Hematopoietic multipotent progenitor cell (in vitro differentiated cells): ENCODE data around the gene SP100. TPM values are rescaled to one million over a fixed set of nuclear protein-coding genes. Genes with fewer than 3 reads are reported as not detected.
"Not testable (repeated sequence)": the region's sequence is repeated elsewhere in the genome, so short reads cannot be mapped to it uniquely, and the experiment has no call there.

Experiments
- DNase-seq, 3 donors: peaks; one replicate each; pipeline ENCODE4 v3.0.0-alpha.2; 2011 to 2015; ENCODE audit warnings: low read depth in 2 of 3, low spot score in 2 of 3
- total RNA-seq: library from RNA; depleted of rRNA; stranded (reverse); fragments of >200 nt; gene quantifications from one replicate; pipeline ENCODE4 v1.2.3, GENCODE V29; 2012

SP100 gene
- 45.8 TPM for total RNA-seq

DNA sequence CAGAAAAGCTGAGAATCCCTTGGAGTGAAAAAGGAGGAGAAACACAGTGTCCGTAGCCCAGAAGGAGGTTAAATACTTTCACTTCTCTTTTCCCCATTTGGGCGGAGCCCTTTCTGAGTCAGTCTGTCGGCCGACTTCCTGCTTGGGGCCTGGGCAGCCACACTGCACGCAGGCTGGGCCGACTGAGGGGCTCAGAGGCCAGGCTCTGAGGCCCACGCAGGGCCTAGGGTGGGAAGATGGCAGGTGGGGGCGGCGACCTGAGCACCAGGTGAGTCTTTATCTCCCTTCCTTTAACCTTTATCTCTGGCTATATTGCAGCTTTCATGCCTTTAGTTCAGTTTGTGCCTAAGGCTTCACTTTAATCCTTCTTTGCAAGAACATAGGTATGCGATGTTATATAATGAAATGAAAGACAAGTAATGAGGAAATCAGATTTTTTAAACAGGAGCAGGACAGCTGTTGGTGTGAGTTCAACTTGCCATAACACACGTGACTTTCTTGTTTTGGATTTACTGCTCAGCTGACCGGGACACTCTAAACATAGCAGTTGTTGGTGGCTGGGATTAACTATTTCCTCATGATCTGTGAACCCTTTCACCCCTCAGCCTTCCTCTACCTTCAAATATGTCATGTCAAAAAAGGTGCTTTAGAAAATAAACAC lies at the start of gene SP100:
SP100 (plus strand) TSS at position 141 of the 661 bp plus-strand sequence; CDS start at position 237, 96 bp downstream.
- DNase-seq: peak; percentile 41 to 89 (median 87)

- DNase-seq: no peak
Observed at GRCh38 chr2:230382108-230382507, 33.9 kb upstream of the SP100 start.

- no peak for DNase-seq
Observed at GRCh38 chr2:230383453-230383852, 32.5 kb upstream of the SP100 start.

GRCh38 chr2:230384986-230385385 lies 31.0 kb upstream of the SP100 start:
- no peak for DNase-seq

GRCh38 chr2:230394301-230394700 lies 21.7 kb upstream of the SP100 start:
- DNase-seq: no peak

DNA sequence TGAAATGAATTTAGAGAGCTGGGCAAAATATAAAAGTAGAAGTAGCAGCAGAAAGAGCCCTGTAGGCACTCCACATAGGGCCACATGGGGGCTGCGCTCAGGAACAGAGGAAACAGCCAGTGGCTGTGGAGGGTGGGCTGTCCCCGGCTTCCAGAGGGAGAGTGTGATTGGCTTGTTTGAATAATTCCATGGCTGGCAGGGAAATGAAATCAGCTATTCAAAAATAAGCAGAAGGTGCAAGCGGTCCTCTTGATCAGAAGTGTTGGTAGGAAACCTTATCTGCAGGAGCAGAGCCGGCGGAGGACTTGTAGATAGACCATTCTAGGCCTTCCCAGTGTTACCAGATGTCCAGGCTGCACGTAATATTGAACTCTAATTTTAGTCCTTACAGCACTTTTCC lies 17.3 kb upstream of the SP100 start:
- not testable (repeated sequence) for DNase-seq

- DNase-seq: no peak
Observed at GRCh38 chr2:230400041-230400440, 16.0 kb upstream of the SP100 start.

DNA sequence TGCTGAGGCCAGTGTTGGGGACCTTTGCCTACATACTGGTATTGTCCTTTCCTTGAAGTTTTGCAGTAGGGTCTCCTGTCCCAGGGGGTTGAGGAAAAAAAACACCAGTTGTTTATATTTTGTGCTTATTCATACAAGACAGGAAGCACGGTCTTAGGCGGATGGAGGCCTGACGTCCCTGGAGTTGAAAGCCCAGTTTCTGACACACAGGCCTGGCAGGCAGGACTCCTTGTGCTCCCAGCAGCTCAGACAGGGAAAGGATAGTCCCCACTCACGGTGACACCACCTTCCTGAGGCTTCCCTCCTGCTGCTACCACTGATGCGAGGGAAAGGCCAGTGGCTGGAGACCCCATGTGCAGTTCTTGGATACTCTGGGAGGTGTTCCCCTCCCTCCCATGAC lies 15.5 kb upstream of the SP100 start:
- DNase-seq: no peak

GRCh38 chr2:230401026-230401425 lies 15.0 kb upstream of the SP100 start:
- not testable (repeated sequence) for DNase-seq

GRCh38 chr2:230403746-230404145 lies 12.3 kb upstream of the SP100 start:
- no peak for DNase-seq

GRCh38 chr2:230405824-230406223 lies 10.2 kb upstream of the SP100 start:
- no peak for DNase-seq

DNA sequence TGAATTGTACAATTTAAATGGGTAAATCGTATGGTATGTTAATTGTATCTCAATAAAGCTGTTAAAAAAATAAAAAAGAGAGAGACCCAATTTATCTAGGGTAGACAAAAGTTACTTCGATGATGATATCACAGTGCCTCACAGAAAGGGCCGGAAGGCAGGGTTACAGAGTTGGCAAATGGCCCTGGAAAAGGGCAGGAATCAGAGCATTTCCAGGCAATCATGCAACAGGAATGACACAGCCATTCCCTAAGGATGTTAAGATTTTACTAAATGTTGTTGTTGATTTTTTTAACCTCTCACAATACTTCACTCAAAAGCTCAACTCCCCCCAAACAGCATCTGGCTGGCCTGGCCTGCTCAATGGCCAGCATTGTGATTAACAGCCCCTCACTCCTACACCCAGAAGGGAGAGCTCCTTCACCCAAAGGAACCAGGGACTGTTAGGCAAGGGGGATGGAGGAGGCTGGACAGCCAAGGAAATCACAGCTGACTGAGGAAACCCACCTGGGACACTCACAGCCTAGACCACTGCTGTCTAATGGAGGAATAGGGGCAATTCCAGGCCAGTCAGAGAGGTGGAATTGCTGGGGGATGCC lies 7.7 kb upstream of the SP100 start:
- no peak for DNase-seq

DNA sequence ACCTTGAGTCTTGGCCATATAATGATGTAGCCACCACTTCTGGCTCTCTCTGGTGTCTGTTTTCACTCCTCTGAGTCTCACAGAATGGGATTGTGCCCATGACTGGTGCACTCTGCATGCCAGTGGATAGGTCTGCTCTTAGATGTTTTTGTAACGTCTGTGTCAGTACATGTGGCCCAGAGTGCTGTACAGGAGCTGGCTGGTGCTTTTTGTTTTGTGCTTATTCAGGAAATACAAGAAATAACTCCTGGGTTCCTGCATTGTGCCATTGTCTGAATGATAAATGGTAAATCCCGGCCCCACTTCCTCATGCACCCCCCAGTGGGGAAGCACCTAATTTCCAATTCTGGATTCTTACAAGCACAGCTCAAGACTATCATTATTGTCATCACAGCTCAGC lies 6.7 kb upstream of the SP100 start:
- not testable (repeated sequence) for DNase-seq

DNA sequence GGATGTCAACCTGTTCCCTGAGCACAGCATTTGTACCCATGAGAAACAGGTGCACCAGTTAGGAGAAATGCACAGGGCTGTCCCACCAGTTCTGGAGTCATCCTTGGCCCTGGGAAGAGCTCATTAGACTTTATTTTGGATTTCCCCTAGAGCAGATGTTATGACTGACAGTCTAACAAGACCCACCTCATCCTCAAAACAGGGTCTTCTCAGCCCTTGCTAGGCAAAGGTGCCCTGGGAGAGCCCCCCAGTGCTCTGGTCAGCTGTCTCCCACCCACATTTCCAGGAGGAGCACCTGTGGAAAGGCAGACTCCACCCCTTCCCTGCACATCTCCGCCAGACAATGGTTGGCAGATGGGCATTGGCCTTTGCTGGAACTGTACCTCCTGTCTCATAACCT lies 5.7 kb upstream of the SP100 start:
- no peak for DNase-seq

- DNase-seq: peak in 2 of 3 donors; percentile 29 to 42
Observed at GRCh38 chr2:230410861-230411569, 5.0 kb upstream of the SP100 start.

DNA sequence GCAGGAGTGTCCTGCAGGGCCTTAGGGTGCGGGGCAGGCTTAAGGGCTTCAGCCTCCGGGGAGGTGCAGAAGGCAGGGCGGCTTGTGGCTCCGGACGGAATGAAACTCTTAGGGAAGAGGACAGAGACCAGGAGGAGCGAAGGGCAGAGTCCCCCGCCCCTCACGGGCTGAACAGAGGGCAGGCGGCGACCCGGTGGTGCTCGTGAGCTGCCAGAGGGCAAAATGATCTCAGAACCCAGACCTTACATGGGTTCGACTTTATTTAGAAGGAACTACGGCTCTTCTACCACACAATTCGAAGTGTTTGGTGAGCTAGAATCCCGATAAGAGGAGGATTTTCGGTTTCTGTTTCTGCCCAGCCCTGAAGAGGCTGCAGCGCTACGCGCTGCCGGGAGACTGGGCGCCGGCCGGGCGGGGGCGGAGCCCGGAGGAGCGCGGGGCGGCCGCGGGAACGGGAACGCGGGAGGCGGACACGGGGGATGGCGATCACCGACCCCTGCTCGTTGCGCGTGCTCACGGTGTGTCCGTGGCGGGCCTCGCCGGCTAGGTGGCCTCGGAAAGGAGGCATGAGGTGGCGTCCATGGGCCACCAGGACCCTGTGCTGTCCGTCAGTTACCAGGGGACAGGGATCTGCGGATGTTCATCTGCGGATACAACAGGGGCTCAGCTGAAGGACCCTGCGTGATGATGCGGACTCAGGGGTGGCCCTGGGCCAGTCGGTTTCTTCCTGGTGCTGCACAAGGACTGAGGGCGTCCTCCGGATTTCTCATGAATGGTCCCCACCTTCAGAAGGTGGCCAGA lies 4.2 kb upstream of the SP100 start:
- DNase-seq: peak; percentile 33 to 70 (median 69)

- DNase-seq: no peak
Observed at GRCh38 chr2:230412371-230412711, 3.7 kb upstream of the SP100 start.

DNA sequence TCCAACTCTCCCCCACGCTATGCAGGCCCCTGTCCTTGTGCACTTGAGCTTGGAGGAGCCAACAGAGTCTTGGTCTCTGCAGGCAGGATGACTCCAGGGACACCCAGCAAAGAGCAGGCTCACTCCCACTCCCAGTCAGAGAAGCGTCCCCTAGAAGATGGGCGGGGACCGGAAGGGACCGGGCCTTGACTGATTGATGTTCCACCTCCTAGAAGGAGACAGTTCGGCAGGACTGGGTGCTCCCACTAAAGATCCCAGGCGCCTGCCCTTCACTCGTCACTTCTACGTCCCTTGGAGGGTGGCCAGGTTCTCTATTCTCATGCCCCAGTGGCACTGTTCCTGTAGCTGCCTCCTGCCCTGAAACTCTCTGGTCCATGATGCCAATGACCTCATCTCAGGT lies 3.2 kb upstream of the SP100 start:
- no peak for DNase-seq

GRCh38 chr2:230413479-230413878 lies 2.5 kb upstream of the SP100 start:
- DNase-seq: no peak

- DNase-seq: no peak
Observed at GRCh38 chr2:230414302-230414701, 1.7 kb upstream of the SP100 start.

- DNase-seq: no peak
Observed at GRCh38 chr2:230417436-230417835, 1.4 kb downstream of the SP100 start.
